ENCODE measurements around the gene LYRM1.
"Not testable (repeated sequence)": the region's sequence is repeated elsewhere in the genome, so short reads cannot be mapped to it uniquely, and the experiment has no call there.

LYRM1 gene, protein sequence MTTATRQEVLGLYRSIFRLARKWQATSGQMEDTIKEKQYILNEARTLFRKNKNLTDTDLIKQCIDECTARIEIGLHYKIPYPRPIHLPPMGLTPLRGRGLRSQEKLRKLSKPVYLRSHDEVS

DNA sequence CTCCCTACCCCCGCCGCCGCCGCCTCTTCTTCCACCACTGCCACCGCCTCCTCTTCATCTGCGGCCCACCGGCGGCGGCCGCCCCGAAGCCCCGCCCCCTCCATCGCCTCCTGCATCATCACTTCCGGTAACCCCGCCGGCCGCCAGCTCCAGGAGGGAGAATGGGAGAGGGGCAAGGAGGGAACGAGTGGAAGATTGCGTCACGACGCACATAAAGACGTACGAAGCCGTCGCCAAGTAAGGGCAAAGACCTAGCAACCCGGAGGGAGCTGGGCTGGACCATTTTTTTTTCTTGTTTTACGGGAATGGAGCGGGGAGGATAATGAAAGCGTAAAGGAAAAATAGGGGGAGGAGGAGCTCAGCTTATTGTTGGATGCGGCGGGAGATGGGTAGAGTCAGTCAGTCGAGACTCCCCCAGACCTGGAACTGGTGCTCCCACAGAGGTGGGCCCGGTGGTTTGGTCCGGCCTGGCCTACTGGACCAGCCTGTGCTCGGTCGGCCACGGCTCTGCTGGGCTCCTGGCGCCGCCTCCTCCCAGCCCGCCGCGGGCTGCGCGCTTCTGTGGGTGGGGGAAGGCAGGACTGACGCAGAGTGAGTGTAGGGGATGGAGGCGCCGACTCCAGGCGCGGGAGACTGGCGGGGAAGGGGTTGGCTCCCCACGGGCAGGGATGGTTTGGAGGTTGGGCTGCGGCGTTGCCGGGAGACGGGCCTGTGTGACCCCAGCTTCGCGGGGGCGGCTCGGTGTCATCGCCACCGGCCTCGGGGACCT is at the start of gene LYRM1, which contains the start of gene DCUN1D3:
Gene LYRM1, plus strand, starts transcription at position 473 of the 769 bp plus-strand sequence. CDS start 14,785 bp downstream, outside the sequence.
Gene DCUN1D3, minus strand, starts transcription at position 60 of the 769 bp plus-strand sequence. CDS start 37,820 bp downstream, outside the sequence.
- DNase-seq = peak; percentile 97

DNA sequence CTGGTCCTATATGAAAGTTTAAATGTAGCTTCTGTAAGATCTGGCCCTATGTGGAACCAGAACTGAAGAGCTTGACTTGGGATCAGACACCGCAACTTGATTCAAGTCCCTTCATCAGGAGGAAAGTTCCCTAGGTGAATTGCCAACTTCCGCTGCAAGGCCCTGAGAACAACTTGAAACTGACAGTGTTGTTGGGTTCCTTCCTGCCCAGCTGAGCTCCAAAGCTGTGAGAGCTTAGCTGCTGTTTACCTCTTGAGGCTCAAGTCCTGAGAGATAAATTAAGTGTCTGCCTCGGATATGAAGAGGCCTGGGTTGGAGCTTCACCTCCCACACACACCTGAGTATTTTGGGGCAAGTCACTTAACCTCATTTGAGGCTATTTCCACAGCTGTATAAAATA is 49.6 kb upstream of the LYRM1 start:
- no peak for DNase-seq

DNA sequence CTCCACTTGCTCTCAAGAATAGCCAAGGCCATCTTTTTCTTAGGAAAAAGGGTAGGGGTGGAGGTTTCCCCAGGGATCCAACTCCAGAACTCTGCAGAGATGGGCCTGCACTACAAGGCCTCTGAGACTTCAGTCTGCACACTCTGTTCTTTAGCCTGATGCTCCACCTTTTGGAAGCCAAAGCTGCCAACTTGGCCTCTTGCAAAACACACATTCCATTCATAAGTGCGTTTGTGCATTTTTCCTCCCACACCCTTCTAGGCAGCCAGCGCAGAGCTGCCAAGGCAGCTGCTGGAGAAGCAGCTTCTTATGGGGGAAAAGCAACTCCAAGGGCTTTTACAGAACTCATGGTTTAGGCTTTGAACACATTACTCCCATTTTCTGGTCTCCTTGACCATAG is 49.0 kb upstream of the LYRM1 start:
- DNase-seq = no peak

DNA sequence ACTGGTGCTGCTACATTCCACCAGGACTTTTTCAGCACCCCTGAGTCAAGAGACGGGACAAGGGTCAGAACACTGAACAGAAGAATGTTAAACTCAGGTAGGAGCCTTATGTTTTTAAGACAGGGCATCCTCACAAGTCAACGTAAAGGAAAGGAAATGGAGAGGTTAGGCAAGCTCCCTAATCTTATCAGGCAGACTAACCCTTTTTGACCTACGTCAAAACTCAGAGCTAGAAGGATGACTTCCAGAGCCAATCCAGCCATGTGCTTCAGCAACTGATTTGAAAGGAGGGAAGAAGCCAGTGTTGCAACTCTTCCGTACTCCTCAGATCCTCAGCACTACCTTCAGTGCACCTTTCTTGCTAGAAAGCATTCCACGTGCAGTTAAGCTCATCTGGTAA is 47.4 kb upstream of the LYRM1 start:
- no peak for DNase-seq

DNA sequence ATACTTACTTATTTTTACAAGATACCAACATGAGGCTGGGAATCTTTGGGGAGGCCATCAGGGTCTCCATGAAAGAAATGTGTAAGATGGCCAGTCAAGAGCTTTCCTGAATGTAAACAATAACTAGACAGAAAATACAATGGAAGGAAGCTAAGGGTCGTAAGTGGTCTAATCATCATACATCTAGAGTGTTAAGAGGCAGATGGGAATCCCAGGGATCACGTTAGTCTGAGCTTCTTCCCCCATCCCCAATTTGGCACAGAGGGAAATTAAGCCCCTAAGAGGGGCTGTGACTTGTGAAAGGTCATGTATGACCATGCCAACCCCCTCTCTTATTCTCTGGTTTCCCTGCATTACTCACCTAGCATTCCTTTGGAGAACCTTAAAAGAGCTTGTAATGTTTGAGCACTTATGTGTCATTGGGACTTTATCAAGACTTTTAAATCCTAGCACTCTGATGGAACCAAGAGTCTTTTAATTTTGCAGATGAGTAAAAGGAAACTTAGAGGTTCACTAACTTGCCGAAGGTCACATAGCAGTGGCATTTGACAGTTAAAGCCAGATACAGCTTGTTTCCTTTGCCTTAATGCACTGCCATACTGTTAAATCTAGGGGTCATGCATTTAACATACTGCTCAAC is 46.5 kb upstream of the LYRM1 start:
- DNase-seq = no peak

DNA sequence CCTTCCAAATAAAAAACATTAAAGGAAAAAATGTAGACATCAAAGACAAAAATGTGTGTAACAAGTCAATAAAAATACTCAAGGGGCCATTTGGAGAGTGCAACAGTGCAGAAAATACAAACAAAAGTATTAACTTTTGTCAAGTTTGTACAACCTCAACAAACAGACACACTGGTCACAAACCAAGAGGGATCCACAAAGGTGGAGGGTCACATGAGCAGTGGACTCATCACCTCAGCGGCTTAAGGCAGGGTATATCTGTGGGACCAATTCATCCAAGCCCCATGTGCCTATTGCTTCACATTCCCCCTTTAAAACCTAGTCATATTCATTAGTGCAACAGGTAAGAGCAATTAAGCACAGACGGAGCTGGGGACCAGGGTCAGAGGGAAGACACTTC is 45.6 kb upstream of the LYRM1 start:
- no peak for DNase-seq

DNA sequence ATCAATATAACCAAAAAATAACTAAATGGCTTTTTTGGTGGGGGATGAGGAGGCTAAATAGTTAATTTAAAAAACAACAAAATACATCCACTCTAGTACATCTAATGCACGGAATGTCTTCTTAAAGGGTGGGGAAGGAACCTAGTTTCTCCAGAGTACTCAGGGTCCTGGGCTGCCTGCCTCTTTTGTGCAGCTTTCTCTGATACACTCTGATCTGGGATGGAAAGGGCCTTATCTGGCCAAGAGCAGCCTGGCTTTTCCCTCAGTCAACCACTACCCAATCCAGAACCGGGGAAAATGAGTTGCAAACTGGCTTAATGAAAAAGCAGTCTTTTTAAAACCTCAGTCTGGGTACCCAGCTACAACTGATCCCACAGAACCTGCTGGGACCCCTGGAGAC is 43.3 kb upstream of the LYRM1 start:
- DNase-seq = no peak

DNA sequence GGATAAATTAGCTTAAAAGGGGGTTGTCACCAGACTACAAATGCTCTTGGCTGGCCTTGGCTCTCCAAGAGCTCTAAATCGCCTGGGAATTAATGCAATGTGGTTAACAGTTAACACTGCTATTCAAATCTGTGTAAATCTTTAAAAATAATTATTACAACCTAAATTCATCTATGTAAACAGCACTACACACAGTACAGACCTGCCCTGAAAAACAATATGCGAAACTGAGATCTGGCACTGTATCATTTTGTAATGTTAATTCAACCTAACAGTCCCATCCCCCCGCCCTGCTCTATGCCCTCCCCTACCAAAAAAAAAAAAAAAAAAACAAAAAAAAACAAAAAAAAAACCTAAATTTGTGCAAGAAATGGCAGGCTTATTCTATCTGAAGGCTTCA is 41.3 kb upstream of the LYRM1 start:
- no peak for DNase-seq

DNA sequence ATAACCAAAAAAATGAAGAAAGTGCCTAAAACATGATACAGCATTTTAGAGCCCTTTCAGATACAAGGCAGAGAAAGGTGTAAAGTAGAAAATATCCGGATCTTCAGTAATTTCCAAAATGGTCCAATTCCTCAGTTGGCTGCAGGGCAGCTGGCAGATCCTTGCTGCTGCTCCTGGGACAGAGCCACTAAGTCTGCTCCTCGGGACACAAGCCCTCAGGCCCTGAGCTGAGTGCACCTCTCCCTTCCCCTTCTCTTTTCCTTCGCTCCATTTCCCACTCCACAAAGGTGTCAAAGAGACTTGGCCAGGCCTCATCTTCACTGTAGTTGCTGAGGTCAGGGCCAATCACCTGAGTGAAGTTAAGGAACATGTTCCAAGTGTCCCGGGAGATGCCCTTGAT is 40.9 kb upstream of the LYRM1 start:
- no peak for DNase-seq

DNA sequence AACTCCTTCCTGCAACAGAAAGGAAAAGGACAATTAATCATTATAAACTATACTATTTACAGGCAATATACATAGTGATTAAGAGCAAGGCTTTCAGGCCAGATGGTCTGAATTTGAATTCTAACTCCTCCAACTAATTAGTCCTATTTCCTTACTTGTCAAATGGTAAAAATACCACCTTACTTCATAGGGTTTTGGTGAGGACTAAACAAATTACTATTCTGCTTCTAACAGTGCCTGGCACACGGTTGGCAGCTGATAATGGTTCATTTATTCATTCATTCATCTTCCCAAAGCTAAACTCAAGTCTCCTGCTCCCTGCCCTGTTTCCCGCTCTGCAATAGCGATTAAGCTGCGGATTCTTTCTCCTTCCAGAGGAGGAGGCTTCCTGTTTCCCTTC is 40.2 kb upstream of the LYRM1 start:
- DNase-seq = no peak

DNA sequence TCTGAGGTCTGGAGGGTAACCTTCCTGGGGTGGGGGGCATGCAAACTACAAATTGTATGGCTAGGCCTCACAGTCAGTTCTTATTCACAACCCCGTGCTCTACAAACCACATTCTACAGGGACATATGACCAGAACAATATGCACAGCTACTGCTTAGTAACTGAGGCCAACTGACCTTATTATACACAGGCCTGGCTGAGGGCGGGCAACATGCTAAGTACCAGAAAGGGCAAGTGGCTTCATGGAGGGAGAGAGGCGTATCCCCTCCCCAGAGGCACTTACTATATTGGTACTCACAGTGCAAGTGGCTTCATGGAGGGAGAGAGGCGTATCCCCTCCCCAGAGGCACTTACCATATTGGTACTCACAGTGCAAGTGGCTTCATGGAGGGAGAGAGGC is 39.6 kb upstream of the LYRM1 start:
- not testable (repeated sequence) for DNase-seq

DNA sequence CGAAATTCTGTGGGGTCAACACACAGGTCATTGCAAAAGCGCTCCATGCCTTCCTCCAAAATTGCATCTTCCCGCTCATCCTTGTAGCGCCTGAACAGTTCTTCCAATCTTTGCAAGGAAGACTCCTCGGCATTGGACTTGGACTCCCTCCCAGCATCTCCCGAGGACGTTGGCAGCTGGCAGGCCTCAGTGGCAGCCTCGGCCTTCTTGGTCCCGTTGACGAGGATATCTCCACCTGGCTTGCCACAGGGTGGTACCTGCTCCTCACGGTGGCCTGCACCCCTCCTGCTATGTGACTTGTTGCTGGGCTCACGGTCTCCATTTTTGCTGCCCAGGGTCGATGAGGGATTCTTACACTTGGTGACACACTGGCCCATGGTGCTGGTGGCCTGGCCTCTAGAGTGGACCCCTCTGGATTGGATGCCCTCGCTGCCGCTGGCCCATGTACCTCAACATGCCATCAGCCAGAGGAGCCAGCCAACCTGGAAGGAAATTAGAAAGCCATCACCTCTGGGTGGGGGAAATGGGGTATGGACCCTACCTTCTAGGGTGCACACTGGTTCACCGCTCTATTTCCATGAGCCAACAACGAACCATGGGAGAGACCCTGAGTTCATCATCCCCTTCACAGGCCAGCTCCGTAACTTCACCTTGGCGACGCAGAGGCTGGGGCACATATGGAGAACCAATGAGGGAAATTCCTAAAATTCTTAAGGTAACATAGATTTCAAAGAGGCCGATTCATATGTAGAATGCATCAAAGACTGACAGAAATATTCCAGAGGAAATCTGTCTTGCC is 38.2 kb upstream of the LYRM1 start:
- no peak for DNase-seq

DNA sequence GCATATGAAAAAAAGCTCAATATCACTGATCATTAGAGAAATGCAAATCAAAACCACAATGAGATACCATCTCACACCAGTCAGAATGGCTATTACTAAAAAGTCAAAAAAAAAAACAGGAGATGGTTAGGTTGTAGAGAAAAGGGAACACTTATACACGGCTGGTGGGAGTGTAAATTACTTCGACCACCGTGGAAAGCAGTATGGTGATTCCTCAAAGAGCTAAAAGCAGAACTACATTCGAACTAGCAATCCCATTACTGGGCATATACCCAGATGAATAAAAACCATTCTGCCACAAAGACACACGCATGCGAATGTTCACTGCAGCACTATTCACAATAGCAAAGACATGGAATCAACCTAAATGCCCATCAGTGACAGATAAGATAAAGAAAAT is 36.2 kb upstream of the LYRM1 start:
- not testable (repeated sequence) for DNase-seq

DNA sequence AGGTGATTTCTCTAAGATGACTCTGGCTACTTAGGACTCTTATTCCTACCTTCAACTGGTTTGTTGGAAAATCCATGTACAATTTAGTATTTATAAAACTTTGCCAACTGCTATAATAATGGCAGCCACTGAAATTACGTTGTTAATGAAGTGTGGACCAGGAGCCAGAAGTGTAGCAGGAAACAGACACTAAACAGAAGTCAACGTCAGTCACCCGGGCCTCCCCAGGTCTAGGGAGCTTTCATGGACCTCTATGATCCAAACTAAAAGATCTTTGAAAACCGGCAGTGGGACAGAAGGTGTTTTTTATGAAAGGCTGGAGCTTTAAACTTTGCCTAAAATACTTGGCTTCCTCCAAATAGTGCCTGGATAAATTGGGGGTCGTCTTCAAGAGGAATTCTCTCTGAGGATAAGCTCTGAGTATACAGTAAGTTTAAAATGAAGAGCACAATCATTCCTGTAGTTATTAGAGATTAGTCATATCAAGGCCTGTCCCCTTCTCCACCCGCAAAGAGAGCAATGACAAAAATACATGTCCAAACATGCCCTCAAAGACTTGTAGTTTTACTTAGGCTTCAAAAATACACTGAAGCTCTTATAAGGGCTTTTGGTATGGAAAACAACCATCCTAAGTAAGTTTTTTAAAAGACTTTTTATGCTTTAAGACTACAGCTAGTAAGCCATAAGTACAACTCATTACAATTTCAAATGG is 35.0 kb upstream of the LYRM1 start:
- no peak for DNase-seq

DNA sequence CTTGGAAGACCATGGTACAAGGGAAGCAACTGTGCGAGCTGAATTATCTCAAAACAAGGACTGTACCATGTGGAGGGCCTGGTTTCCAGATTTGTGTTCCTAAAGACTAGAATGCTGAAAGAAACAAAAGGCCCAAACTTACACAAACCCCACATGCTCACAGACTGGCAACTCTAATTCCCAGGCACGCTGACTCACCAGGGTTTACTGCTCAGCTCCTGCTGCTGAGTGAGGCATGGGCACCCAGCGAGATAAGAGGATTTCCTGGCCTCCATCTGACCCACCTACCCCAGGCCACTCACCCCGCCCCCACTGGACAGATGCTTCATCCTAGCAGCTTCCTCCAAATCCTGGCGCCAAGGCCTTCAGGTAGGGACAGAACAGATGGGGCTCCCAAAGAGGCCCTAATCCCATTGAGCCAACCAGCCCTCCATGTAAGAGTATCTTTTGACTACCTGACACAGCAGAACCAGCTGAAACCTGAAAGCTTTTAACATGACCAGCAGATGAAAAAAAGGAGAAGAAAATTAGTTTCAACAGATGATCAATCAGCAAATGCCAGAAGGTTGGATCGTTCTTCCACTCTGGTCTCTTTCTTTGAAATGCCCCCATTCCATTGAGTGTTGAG is 34.3 kb upstream of the LYRM1 start:
- no peak for DNase-seq

DNA sequence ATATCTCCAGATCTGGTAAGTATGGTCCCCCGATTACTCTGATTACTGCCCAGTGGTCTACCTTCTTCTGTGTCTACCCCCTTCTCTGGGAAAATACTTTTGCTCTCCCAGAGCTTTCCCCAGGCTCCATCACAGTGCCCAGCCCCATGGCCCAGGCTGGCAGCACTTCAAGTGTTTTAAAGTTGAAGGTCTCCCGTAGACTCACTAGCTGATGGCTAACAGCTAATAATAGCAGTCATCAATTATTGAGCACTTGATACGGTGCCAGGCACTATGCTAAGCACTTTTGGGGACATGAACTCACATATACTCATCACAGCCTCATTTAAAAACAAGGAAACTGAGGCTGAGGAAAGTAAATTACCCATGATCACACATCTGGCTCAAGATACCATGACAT is 33.8 kb upstream of the LYRM1 start:
- DNase-seq = no peak

DNA sequence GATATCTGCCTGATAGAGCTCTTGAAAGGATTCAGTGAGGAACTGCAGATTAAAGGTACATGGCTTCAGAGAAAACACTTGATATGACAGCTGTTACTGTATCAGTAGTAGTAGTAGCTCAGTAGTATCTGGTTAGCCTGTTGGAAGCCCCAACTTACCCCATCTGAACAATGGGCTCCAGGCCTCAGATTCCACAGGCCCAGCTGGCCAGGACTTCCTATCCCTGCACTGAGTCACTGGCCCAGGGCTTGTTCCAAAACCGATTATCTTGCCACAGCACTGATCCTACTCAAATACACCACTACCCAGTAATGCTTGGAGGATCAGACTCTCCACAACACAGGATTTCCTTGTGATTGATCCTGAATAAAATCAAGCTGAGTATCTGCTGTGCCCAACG is 33.0 kb upstream of the LYRM1 start:
- no peak for DNase-seq

DNA sequence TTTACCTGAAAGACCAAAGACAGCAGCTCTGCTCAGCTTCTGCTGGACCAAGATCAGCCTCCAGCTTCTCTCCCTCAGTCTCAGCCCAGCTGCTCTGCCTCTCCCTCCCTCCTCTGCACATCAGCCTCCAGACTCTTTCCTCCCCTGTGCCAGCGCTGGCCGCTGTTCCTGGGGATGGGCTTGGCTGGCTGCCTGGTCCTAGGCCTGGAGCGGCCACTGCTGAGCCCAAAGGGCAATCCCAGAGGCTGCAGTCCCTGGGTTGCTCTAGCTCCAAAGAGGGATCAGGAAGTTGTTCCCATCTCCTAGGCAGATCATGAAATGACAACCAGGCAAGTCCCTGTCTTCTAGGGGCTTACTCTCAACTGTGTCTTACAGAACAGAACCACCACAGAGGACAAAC is 31.7 kb upstream of the LYRM1 start:
- no peak for DNase-seq

DNA sequence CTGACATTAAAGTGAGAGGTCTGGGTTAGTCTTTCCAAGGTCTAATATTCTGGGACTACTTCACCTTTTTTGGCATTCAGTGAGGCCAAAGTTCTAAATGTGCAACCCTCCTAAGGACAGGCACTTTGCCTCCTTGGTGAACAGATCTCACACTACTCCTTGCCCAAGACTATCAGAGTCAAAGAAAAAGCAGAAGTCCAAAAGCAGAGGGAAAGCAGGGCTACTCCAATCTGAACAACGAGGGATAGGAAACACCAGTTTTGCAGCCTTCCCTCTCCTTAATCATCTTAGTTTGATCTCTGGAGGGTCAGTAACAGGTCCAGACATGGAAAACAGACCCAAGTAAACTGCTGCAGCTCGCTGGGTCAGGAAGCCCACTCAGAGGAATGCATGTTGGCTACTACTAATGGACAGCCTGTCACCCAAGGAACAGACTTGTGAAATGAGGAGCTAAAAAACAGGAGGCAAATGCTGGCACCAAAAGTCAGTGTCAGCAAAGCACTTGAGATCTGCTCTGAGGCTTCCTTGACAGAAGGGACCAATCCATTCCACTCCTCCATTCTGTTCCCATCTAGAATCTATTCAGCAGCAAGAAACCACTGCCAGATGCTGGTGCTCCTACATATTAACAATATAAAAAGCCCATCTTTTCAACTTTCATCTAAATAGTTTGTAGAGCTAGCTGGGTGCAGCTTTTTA is 30.3 kb upstream of the LYRM1 start:
- no peak for DNase-seq

DNA sequence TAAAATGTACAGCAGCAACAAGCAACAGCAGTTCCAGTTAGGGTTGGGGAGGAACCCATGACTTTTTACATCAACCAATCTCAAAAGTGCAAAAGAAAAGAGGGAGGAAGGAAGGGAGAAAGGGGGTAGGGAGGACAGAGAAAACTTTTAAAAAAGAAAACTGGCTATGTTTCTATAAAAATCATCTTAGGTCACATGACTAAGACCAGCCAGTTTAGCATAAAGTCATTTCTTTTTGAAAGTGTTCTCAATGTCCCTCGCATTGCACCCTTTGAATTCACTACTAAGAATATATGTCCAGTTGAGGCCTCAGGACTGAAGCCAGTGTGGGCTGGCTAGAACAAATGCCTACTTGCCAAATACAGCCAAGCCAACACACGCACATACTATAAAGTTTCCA is 29.3 kb upstream of the LYRM1 start:
- no peak for DNase-seq

DNA sequence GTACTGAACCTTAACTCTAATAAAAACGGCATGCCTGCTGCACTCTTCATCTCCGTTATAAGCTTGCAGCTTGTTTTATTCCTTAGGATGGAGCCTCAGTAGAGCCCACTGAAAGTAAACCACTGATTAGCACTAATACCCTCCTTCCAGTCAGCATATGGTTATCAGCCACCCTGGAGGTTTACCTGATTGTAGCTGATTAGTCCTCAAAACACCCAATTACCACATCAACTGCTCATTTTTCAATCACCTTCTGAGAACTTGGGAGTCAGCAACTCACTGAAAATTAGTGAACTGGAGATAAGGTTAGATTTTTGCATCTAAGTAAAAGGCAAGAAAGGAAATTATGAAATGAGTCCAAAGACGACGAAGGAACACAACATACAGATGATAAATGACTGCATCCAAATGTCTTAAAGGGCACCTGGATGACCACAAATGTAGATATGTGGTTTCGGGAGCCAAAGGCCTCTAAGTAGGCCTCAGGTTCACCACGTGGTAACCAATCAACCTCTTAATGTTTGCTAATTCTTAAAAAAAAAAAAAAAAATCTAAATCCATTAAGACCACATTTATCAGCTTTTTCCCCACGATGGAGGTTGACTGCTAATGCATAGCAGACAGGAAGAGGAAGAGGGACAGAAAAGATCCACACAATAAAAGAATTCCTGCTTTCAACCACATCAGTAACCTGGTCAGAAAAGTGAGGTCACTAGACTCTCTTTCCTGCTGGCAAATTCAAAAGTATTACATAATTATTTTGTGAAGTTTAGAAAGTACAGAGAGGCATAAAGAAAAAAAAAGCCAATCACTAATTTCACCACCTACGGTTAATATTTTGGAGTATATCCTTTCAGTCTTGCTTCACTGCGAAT is 28.4 kb upstream of the LYRM1 start:
- no peak for DNase-seq
